Embryonic facial prominence (tissue), 1 donor: ENCODE measurements around the gene DLX1.
"Not testable (repeated sequence)": the region's sequence is repeated elsewhere in the genome, so short reads cannot be mapped to it uniquely, and the experiment has no call there.

ENCODE experiments used
- DNase-seq: peaks from one replicate; pipeline ENCODE4 v3.0.0-alpha.2; 2016; ENCODE audit errors: extremely low spot score

The DLX1 gene

DNA sequence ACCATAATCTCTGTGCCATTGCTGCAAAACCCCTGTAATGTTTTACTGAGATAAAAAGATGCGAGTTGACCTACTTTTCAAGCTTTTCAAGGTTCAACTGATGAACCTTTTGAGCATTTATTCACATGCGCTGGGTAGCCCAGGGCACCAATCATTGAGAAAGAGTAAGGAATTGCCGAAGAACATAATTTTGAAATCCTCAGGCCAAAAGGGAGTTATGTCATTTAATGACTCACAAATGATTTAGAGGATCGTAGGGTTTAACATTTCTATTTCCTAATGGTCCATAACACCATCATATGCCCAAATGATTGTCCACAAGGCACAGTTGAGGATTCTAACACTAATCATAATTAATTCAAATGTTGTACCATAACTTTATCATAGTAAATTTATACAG is 20.2 kb upstream of the DLX1 start:
- no peak for DNase-seq

DNA sequence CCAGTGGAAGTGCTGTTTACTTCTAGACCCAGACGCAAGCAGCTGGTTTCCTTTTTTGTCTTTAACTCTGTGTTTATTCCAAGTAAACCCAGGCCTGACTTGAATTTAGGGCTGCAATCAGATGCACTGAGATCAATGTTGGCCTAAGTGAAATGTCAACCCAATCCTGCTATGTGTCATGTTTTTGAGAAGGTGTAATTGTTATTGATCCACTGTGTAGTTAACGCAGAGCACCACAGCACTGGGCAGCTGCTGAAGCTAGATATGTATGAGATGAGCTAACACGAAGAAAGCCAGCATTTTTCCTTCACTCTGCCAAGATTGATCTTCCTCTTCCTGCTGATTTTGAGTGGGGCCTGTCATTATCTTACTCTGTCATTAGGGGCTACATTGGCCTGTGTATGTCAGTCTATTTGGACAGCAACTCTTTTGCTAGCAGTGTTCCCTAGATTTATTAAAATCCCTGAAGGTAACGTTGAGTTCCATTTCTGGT is 18.9 kb upstream of the DLX1 start:
- no peak for DNase-seq

DNA sequence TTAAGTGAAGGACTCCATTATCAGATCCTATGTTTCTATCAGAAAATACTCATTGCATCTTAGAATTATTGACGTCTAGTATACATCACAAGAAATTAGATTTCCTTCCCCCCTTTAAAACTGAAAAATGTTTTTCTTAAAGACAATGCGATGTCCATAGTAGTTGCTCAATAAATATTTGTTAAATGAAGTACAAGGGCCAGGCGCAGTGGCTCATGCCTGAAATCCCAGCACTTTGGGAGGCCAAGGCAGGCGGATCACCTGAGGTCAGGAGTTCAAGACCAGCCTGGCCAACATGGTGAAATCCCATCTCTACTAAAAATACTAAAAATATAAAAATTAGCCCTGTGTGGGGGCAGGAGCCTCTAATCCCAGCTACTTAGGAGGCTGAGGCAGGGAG is 17.4 kb upstream of the DLX1 start:
- not testable (repeated sequence) for DNase-seq

DNA sequence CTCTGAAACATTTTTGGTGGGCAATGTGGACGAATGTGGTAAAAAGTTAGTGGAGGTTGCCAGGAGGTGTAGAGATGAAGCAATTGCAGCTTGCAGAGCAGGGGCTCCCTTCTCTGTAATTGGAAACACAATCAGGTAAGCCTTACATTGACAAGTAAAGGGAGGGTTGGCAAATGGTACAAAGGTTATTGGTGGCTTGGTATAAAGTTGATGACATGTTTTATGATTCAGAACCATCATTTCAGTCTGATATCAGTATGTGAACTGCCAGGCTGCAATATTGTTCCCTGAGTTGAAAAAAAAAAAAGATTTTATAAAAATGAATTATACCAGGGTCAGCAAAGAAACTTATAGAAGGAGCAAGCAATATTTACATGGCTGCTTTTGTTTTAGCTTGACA is 14.4 kb upstream of the DLX1 start:
- no peak for DNase-seq

DNA sequence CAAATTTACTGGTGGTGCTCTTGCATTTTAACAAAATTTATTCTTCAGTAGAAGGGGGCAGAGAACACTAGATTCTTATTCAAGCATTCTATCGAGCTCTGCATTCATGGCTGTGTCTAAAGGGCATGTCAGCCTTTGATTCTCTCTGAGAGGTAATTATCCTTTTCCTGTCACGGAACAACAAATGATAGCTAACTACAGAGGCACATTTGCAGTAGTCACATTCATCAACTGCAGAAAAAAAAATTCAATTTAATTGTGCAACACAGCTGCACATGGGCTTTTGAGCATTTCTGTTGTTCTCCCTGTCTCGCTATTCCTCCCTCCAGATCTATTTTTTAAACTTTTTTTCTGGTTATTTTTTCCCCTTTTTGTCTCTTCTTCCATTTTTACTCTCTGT is 13.0 kb upstream of the DLX1 start:
- DNase-seq = no peak

DNA sequence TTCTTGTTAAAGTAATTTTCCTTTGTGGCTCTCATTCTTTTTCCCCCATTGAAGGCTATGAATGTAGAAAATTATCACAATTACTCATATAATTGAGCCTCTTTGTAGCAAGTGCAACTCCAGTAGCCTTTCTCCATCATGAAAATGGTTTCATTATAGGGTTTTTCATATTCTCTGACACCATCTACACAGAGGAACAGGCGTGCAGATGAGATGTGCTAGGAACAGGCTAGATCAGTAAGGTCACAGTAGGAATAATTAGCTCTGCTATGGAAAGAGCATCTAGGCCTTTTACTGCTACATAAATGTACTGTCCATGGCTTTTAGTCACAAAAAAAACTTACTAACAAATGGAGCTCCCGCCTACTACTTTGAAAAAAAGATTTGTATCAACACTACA is 12.6 kb upstream of the DLX1 start:
- no peak for DNase-seq

DNA sequence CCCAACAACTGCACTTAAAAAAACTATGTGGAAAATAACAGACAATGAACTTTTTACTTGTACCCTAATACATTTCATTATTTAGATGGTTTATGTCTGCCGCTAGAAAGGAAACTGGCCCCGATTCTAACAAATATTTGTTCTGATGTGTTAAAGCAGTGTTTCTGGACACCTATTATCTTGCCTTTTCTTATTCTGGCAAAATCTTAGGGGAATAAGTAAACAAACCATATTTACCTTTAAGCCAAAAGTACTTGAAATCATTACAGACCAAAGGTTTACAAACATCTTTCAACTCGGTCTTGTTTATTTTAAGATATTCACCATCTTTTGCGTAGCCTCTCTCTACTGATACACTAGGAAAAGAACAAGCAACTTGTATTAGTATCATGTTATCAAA is 11.8 kb upstream of the DLX1 start:
- DNase-seq = no peak

DNA sequence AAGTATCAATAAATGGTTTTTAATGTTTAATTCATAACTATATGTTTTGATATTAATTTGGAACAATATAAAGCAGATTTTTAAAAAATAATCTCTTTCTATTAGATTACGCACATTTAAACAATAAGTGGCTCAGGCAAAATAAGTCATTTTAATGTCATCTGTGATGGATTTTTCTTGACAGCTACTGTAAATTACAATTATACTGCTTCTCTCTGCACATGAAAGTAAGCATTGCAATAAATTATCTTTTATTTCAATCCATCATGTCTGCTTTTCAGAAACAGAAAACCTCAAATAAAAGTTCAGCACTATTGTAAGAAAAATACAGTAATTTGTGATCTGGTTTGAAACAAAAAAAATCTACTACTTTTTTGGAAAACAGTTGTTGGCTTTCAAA is 11.1 kb upstream of the DLX1 start:
- no peak for DNase-seq

DNA sequence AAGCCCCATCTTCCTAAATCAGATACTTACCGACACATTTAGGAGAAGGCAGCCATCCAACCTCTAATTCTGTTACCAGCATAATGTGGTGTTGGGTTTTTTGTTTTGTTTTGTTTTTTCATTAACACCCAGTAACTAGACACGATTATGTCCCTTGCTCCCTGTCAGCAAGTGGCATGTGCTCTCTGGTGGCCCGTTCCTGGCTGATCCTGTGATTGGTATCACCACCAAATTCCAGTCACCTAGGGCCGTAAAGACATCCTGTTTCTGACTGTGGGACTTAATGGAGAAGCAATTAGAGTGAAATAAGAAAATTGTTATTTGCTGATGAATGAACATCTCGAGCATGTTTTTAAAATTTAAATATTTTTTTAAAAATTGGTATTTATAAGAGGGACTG is 5.9 kb upstream of the DLX1 start:
- no peak for DNase-seq

DNA sequence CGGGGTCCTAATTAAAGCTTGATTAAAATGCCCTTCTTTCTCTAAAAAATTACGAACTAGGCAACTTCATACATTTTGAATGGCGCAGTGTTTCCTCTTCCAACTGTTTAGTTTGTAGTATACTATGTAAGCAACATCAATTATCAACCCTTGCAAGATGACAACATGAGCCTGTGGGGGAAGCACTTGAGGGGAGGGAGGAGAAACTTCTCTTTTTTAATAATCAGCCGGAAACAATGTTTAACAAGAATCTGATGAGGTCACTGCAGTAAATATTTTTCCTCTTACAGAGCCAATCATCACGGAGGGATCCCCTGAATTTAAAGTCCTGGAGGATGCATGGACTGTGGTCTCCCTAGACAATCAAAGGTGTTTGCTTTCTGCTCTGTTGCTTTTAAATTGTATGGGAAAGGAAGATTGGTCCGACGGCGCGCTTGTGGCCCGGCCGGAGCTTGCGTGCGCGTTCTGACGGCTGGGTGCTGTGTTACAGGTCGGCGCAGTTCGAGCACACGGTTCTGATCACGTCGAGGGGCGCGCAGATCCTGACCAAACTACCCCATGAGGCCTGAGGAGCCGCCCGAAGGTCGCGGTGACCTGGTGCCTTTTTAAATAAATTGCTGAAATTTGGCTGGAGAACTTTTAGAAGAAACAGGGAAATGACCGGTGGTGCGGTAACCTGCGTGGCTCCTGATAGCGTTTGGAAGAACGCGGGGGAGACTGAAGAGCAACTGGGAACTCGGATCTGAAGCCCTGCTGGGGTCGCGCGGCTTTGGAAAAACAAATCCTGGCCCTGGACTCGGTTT is 5.3 kb upstream of the DLX1 start:
- DNase-seq = no peak

DNA sequence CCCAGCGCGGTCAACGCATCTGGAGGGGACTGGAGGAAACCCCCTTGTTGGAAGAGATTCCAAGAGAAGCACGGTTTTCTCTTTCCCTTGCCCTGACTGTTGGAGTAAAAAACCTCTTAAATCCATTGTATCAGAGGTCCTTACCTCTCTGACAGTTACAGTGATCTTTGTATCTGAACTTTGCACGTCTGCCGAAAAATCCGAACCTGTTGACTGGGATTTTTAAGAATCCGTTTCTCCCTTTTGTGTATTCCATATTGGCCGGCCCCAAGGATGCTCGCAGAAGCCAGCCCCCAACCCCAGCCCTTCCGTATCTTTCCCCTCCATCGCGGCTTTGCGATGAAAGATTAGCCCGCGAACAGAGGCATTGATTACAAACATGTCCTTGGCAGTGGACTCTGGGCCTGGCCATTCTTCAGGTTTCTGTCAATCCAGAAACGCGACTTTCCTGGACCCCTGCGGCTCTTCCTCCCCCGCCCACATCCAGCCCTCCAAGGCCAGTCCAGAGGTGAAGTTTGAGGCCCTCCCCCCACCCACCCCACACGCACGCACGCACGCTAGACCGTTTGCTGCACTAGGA is 4.6 kb upstream of the DLX1 start:
- DNase-seq = no peak

DNA sequence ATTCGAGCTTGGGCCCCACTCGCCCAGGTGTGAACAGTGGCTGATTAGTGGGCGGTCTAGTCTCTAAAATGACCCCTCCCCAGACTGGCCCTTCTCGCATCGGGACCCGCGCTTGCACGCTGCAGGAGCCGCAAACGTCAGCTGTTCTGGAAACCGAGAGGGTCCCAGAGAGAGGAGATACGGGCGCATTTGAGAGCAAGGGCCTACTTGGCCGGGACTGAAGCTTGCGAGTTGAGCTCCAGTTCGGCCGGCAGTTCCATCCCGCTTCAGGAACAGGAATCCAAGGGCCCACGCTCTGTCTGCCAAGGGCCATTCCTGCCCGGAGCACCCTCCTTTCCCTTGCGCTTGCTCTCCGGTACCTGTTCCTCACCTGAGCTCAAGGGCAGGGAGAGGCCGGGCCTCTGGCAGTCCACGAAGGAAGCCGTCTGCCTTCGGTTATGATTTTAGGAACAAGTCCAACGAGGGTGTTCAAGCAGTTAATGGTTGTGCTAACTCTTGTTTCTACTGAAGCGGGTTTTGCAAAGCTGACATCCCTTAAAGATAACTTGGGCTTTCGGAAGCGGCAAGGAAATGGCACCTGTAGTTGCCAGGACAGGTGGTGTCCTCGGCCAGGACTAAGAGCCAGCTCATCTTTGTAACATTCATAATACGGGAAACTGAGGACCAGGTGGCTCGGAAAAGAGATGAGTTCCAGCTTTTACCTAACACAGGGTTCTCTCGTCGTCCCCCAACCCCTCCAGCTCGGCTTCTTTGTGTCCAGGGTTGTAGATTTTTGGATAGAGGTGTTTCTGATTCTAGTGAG is 3.9 kb upstream of the DLX1 start:
- no peak for DNase-seq

DNA sequence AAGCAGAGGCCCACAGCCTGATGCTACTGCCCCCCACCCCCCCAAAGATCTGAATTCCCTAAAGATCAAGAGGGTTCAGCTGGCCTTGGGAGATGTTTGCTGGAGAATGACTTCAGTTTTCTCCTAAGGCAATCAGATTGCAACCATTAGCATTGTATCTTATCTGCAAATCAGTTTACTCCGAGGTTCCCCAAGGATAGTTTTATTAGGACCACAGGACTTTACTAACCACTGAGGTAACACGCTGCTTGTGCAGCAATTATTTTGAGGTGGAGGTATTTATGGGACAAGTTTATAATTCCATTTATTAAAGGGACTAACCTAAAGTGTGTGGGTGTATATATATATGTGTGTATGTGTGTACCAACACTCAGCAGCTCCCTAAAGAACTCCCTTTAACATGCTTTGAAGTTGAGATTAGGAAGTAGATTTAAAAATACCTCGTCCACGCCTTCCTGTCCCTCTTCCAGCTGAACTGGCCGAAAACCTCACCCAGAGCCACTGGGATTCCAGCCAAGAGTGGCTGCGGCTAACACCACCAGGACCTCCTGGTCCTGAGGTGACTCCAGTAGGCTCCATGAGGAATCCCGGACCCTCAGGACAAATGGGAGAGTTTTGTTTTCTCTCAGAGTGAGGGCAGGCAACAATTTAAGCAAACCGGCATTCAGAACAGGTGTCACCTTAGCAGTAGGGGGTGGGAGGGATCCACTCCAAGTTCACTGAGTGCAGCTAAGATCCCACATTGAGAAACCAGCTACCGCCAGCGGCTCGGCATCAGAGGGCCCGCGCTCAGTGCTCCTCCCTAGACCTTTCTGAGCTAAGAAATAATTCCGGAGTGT is 3.0 kb upstream of the DLX1 start:
- DNase-seq = no peak

DNA sequence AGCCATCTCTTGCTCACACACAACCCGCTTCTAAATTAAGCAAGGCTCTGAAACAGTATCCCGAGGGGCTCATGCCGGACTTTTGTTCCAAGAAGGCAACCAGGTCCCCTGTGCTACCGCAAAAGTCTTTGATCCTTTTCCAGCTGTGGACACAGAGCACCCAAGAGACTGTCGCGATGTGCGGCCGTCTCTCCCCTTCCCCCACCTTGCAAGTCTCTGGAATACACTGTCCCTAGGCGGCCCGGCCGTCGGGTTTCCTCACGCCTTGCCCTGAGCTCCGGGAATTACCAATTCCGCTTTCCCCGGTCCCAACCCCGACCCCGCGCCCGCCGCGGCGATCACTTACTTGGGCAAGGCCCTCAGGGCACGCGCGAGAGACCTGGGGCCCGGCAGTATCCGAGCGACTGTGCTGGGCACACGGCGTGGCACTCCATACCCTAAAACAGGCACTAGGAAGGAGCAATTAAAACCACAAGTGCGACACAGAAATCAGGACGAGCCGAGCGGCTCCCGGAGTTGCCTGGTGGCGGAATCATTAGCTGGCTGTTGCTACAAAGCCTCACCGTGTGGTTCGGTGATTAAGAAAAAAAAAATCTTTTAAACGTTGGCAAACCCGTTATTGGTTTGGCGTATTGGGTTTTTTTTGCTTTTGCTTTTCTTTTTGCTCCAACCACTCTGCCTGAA is 2.2 kb upstream of the DLX1 start:
- DNase-seq = no peak

DNA sequence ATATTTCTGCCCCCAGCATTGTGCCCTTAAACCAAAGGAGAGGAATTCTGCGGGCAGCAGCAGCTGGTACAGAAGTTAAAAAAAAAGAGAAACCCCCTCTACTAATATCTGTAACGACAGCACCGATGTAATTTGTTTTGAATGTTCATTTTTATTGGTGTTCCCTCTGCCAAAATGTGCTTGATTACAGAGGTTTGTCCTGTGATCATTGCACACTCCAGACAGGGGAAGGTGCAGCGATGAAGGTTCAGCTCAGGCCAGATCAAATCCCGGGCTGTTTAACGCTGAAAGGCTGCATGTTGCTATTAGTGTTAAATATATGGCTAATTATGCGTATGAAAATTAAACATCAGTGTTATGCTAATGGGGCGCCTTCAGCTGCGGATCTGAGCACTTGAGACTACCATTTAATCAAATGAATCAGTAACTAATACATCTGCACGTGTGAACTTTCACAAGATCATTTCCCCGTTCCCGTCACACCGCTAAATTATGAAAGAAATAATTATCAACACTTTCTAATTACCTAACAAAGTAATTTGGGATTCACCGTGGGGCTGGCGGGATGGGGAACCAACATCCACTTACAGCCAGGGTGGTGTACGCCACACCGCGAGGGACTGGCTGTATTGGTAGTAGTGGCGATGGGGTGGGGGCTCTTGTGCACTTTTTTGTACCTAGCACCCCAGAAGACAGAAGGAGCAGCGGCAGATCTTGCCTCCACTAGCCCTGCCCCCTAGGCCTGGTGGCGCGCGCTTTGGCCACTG is 1.5 kb upstream of the DLX1 start:
- DNase-seq = no peak

DNA sequence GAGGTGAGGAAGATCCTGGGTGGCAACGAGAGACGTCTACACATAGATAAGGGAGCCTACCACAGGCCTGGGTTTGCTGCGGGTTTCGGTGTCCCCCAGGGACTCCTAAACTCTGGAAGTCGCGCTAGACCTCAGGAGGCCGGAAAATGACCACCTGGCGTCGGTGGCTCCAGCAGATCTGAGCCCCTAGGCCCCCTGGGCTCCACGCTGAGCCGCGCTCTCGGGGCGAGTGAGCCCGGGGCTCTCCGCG is 987 bp upstream of the DLX1 start:
- DNase-seq = no peak

DNA sequence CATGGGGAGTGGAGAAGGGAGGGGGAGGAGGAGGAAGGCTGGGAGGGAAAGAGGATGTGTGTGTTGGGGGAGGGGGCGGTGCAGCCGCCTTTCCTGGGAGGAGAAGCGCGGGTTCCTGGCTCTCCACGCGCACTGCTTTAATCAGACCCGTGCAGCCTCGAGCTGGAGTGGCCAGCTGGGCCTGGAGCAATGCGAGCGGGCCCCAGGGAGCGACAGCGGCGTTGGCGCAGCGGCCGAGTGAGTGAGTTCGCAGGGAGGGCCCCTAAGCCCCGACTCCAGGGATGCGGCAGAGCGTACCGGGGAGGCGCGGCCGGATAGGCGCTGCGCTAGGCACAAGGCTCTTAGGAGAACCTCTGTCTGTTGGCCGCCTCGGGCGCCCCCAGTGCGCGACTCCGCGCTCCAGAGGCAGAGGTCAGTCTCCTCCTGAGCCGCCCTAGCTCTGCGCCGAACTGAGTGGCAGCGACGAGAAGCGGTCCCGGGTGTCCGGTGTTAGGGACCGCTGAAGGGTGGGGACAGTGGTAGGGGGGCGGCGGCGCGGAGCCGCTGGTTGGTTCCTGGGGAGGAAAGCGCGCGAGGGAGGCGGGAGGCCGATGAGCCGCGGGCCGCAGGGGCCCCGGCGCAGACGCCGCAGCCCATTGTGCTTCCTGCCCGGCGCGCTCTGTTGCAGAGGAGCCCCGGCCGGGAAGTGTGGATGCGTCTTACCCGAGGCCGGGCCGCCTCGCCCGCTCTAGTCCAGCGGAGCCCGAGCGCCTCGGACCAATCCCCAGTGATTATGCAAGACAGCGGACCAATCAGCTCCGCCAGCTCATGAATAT is 455 bp upstream of the DLX1 start:
- DNase-seq = peak; percentile 68

DNA sequence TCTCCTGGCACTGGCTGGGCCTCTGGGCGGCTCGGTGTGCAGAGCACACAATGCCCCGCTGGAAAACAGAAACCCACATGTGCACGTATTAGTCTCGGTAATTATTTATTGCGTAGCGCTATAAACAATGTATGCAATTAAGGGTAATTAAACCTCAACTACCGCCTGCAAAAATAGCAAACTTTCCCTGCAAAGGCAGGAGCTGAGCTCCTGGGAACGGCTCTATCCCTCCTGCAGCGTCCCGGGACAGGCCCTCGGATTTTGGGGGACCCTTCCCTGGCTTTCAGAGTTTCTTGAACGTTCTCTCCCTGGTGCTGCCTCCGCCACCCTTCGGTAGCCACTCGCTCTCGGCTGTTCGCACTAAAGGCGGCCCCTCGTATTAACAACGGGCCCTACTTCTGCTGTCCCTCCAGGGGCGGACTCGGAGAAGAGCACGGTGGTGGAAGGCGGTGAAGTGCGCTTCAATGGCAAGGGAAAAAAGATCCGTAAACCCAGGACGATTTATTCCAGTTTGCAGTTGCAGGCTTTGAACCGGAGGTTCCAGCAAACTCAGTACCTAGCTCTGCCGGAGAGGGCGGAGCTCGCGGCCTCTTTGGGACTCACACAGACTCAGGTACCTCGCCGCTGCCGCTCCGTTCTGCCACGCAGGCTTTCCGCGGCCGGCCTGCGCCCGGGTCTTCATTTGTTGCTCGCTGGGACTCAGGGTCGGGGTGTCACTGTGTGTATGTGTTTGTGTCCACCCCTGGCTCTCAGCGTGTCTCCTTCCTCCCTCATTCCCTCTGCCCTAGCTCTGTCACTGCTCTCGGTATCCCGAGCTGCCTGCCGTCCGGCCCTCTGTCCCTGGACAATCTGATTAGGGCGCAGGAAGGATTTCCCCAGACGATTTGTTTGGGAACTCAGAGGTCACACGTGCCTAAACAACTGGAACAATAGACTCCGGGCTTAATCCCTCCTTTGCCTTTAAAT is 1.2 kb downstream of the DLX1 start:
- DNase-seq = no peak
